Raji (cell line): Measurements from ENCODE around the gene JAKMIP2.

Experiments used
- POLR2A ChIP-seq: IDR thresholded peaks from 2 replicates; pipeline ENCODE4 v1.6.1; 2011; ENCODE audit warnings: low read depth, low read length, control low read depth; ENCODE audit not compliant: insufficient read depth

JAKMIP2 gene

DNA sequence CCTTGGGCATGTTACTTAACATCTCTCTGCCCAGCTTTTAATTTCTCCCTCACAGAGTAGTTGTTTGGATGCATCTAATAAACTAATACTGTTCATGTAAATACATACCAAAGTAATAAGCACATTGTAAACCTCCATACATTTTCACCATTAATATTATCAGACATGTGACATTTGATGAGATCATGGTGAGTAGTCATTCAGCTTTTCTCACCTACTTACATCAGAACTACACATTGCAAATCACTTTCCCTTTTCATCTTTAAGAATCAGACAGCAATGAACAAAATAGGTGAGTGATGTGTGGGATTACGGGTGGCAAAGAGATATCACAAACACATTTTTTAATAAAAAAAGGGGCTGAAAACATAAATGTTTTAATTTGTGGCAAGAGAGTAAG, 89.3 kb downstream of the JAKMIP2 start:
- no peak for TF ChIP-seq POLR2A

DNA sequence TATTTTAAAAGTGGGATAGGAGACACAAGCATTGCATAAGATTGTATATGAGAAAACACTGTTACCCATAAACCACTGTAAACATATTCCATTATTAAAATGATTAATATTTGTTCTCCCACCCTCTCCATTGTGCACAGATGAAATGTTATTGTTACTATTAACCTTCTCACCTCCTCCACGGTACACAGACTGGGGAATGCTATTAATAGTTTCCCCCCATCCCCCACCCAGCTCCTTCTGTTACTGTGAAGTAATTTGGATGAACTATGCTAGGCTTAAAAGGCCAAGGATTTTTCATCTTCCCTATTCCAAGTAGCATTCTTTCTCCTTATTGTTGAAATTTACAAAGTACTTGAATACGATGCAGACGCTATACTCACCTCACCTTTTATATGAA, 91.4 kb downstream of the JAKMIP2 start:
- no peak for TF ChIP-seq POLR2A

DNA sequence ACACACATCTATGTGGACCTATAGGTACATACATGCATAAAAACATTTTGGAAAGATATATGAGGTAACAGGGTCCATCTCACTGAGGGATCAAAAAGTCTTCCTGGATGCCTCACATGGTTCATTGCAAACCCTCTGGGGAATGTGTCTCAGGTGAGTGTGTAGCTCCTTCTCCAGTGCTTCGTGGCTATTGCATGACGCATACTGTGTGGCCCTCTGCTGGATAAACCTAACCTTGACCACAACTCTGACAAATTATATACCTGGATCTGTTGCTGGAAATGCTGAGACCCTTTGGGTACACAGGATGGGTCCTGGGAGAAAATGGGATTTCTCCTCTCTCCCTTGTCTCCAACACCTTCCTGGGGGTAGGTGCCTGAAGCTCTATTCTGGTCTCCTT, 91.9 kb downstream of the JAKMIP2 start:
- no peak for TF ChIP-seq POLR2A

DNA sequence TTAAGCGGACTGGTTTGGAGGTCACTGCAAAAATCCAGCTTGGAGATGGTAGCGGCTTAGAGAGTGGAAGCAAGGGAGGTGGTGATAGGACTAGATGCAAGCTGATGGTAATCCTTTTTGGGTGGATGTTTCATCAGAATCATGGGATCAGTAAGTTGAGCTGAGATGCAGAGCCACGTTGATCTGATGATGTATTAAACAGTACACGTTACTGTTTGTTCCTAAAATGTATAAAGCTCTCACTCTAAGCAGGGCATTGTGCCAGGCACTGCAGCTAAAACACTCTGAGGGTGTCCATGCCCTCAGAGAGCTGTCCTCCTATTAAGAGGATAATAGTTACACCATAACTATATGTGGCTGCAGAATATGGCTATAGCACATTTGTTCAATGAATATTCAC, 93.1 kb downstream of the JAKMIP2 start:
- TF ChIP-seq POLR2A = no peak

DNA sequence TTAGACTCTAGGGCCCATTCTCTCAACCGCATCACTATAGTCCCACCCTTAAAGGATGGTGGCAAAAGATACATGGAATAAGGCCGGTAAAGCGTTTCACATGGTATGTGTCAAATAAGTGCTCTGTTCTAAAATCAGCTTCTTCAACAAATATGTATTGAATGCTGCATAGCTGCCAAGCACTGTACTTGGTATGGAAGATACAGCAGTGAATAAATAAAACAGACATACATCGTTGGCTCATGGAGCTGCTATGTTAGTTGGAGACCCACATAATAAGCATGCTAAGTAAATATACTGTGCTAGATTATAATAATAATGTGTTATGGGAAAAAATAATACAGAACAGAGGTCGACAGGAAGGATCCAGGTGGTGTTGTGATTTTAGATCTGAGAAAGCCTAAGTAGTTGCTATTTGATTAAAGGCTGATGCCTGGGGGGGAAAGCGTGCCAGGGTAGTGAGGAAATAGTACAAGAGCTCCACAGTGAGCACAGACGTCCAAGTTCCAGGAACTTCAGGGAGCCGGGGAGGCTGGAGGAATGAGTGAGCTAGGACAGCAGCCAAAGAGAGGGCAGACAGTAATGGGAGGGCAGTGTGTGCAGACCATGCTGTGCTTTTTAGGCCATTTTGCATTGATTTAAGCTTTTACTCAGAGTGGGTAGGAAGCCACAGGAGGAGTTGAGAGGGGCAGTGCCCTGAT, 93.7 kb downstream of the JAKMIP2 start:
- TF ChIP-seq POLR2A = no peak

DNA sequence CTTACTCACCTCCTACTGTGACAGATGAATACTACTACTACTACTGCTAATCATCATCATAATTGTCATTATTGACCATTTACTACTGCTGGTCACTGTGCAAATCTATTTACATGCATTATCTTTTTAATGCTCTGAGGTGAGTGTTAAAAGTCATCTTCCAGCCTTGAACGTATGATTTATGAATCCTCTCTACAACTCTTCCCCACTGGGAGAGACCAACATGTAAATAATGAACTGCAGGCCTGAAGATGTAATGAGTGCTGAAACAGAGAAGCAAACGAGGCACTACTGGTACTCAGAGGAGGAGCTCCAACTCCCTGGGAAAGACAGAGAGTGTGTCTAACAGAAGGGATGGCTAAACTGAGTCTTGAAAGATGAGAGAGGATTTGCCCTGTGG, 95.4 kb downstream of the JAKMIP2 start:
- TF ChIP-seq POLR2A = no peak

DNA sequence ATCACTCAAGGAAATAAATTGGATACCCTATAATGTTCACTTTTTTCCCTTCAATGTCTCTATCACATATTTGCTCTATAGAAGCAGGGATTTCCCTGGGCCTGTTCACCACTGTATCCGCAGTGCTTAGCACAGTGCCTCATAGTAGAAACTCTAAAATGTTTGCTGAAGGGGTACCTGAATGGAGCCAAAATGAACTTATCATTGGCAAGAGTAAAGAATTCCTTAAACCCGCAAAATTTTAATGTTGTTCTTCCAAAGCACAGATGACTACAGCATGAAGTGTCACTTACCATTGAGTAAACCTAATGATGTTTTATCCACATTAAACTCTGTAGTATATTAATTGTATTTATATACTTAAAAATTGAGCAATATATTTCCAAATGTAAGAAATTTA, 96.1 kb downstream of the JAKMIP2 start:
- TF ChIP-seq POLR2A = no peak

DNA sequence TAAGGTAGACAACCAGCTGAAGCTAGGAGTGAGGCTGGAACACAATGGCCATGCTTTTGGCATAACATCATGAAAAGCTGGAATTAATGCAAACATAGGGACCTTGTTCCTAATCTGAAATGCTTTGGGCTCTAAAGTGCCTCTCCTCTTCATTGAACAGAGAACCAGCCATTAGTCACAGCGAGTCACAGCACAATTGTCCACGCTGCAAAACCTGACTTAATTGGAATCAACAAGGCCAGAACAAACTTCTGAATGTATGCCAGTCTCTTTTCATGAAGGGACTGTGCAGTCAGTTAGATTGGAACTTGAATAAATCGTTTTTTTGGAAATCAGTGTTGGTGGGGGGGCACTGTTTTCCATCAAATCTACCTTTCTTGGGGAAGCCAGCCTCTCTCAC, 96.5 kb downstream of the JAKMIP2 start:
- TF ChIP-seq POLR2A = no peak

DNA sequence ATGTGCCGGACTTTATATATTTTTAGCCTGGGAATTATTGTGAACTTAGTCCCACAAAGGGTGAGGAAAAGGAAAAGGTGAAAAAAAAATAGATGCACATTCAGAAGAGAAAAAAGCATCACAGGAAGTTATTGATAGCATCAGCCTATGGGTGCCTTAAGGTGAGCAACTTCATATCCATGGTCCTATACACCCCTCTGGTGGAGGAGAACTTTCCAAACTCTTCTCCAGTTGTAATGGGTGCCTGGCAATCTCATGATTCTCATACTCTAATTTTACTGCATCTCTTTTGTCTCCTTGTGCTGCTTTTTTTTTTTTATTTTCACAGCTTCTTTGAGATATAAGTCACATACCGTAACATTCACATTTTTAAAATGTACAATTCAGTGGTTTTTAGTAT, 107.4 kb downstream of the JAKMIP2 start:
- TF ChIP-seq POLR2A = no peak

DNA sequence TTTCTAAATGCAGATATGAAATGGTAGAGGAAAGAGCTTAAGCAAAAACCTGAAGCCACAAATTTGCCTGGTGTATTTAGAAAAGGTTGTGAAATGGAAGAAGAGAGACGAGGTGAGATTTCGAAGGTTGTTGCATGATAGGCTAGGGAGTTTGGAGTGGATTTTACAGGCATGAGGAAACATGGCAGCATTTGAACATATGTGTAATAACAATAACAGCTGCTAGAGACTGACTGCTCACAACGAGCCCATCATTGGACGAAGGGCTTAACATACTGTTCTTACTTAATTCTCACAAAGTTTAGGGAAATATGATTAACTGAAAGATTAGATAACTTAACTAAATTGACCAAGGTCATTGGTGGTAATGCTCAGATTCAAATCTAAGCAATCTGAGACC, 108.1 kb downstream of the JAKMIP2 start:
- no peak for TF ChIP-seq POLR2A

DNA sequence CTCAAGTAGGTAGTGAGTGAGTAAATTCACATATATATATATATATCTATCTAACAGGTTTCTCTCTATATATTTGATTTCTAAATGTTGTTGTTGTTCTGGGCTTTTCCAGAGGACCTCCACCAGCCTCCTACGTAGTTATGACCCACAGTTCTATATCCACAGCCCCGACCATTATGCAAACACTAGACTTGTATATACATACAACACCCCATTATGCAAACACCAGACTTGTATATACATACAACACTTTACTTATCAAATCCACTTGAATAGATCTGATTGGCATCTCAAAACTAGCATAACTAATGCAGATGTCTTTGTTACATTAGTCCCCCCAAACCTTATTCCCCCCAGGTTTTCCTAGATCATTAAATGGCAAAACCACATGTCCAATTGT, 108.7 kb downstream of the JAKMIP2 start:
- no peak for TF ChIP-seq POLR2A

DNA sequence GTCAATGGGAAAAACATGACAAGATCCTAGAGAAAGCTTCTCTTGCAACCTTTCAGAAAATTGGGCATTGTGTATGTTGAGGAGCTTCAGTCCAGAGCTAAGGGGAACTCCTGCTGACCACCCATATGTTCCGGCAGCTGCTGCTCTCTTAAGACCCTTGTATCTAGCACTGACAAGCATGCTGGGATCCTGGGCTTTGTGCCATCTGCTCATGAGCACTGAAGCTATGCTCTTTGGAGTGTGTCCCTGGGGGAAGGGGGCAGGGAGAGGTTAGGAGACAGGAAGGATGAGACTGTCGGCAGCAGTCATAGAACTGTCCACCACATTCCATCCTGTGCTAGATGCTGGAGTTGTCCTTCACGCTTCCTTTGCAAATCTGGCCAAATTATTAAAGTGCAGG, 109.3 kb downstream of the JAKMIP2 start:
- TF ChIP-seq POLR2A = no peak

DNA sequence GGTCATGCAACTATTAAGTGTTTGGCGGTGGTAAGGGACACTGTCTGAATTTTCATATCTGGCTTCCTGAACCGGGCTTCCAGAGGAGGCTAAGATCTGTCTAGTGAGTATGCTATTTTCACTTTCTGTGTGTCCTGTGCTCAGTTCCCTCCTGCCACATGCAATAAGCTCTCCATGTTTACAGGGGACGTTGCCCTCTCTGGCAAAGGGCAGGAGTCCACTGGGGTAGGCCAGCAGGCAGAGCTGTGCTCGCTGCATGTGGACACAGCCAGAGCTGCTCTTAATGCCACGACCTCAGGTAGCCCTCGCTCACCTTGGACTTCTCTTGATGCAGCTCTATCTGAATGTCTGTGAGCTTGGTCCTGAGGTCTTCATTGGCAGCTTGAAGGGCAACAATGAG, 111.2 kb downstream of the JAKMIP2 start:
- no peak for TF ChIP-seq POLR2A

DNA sequence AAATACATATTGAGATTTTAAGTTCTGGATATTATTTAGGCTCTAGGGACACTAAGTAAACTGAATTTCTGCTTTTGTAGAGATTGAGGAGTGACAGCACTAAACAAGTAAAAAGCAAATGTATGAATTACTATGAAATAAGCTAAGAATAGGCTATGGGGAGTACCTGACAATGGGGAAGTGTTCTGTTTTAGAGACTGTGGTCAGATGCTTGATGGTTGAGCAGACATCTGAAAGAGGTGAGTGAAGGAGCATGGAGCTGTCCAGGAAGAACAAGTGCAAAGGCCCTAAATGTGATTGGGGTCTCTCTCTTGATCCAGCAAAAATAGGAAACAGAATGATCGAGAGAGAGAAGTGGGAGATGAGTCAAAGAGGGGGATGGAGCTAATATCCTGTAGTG, 111.7 kb downstream of the JAKMIP2 start:
- TF ChIP-seq POLR2A = no peak

DNA sequence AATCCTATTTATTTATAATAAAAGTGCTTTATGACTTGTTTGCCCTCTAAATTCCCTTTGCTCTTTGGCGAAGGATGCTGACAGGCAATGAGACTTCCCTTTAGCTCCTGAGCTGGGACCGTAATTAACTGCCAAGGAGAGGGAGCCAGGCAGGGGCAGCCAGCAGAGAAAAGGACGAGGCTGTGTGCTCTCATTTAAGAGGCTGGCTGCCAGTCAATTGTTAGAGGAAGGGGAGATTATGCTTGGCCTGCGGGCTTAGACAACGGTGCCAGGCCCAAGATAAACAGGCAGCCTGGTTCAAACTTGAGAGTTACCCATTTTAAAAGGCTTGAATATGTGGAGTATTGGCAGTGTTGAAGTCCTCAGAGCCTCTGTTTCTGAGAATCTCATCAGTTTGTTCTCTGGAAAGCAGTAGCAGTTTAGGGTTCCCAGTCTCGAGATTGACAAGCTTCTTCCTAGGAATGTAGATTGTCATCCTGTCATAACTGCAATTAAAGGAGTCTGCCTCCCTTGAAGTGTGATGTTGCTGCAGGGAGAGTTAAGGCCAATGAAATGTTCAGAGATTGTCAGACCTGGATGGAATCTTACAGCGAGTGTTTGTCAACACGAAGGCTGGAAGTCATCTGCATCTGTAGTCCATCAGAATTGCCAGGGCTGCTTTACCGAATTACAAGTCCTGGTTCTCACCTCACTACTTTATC, 113.2 kb downstream of the JAKMIP2 start:
- no peak for TF ChIP-seq POLR2A

DNA sequence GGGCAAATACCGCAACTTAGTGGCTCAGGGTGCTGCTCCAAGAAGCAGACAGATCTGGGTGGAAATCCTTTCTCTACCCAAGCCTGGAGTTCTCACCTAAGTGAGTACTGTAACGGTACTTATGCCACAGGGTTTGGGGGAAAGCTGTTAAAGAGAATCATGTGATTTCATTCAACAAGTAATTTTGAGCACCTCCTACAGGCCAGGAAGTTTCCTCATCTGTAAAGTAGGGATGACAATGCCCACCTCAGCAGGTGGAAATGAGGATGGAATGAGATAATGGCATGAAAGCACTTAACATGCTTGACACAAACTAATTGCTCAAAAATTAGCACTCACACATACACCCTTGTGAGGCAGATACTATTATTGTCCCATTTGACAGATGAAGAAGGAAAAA, 114.1 kb downstream of the JAKMIP2 start:
- no peak for TF ChIP-seq POLR2A

DNA sequence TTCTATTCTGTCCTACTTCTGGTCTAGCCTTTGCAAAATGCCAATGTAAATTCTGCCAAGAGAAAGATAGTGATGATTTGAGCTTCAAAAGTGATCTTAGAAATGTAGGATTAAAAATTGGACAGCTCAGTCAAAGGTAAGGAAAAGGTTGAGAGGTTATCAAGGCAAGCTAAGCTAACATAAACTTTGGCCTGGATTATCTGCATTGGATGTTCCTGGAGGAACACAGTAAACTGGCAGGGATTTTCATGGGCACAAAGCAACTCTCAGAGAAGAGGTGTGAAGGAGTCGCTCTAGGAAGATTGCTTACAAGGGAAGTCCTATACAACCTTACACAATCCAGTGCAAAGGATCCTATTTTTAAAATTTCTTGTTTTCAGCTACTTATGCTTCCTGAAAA, 115.2 kb downstream of the JAKMIP2 start:
- TF ChIP-seq POLR2A = no peak
